K562 treated with DMSO at 1 percent for 12 hours (cell line): ENCODE measurements around the gene RTN4RL1. TPM values are rescaled to one million over a fixed set of nuclear protein-coding genes. Genes with fewer than 3 reads are reported as not detected.

ENCODE experiments used
- total RNA-seq: library from RNA; unstranded; fragments of 300-600 nt; gene quantifications from 2 replicates; pipeline ENCODE4 v1.2.3, GENCODE V29; 2022; ENCODE audit not compliant: insufficient read depth

RTN4RL1 gene
- not detected in 2 replicates for total RNA-seq

GRCh38 chr17:2025220-2025621 is at the start of gene RTN4RL1:
Gene RTN4RL1, minus strand, starts transcription at chr17:2025334. Its CDS starts 469 bp downstream, at chr17:2024865.

GRCh38 chr17:2054512-2055291 is 29.6 kb upstream of the RTN4RL1 start, which contains the start of gene HIC1:
Gene HIC1, plus strand, starts transcription at chr17:2055103. Its CDS starts 1,588 bp downstream, at chr17:2056691.

GRCh38 chr17:2041561-2042389 is 16.6 kb upstream of the RTN4RL1 start, which contains the start of gene OVCA2:
Gene OVCA2, plus strand, starts transcription at chr17:2042022. Its CDS starts 26 bp downstream, at chr17:2042048.

GRCh38 chr17:2029911-2030778 is 5.0 kb upstream of the RTN4RL1 start, which contains the start of gene DPH1:
Gene DPH1, plus strand, starts transcription at chr17:2030153. Its CDS starts 17 bp downstream, at chr17:2030170.

Other genes starting within 250 kb of the RTN4RL1 start
- 4.2 and 14.3 TPM in 2 replicates for gene SMYD4, start 195.4 kb downstream of the RTN4RL1 start, total RNA-seq
- 32.9 and 59.2 TPM in 2 replicates for gene RPA1, start 195.3 kb downstream of the RTN4RL1 start, total RNA-seq
- 12.7 and 20.4 TPM in 2 replicates for gene DPH1, start 4.8 kb upstream of the RTN4RL1 start, total RNA-seq
- gene OVCA2, start 16.7 kb upstream of the RTN4RL1 start, total RNA-seq, result 33.8 and 34.1 TPM in 2 replicates
- gene HIC1, start 29.8 kb upstream of the RTN4RL1 start, total RNA-seq, result 0.33 and 1.6 TPM in 2 replicates